K562 (cell line): ENCODE measurements around the gene ATP6V0E2. TPM values are rescaled to one million over a fixed set of nuclear protein-coding genes. Genes with fewer than 3 reads are reported as not detected.

Source experiments
- ARID1B ChIP-seq: fragments of 450-650 bp; IDR thresholded peaks from 2 replicates; pipeline ENCODE4 v1.6.1; 2016; ENCODE audit warnings: antibody characterized with exemption, mild to moderate bottlenecking, inconsistent platforms
- DPF2 ChIP-seq: fragments of 450-650 bp; IDR thresholded peaks from 2 replicates; pipeline ENCODE4 v1.6.1; 2016
- FOS ChIP-seq: IDR thresholded peaks from 3 replicates; pipeline ENCODE4 v1.6.1; 2011; ENCODE audit not compliant: insufficient read length; ENCODE audit errors: extremely low read depth
- FOSL1 ChIP-seq: fragments of 200-800 bp; sonication (Bioruptor generic); conservative IDR thresholded peaks from 2 replicates; pipeline ENCODE4 v1.6.1; 2016; ENCODE audit warnings: missing genetic modification characterization, missing compliant biosample characterization
- JUN ChIP-seq, 2 experiments: sonication (generic) in 1 of 2; formaldehyde crosslinking in 1 of 2; IDR thresholded peaks; 2 replicates each; pipeline versions ENCODE4 v1.6.1 to v1.8.0; 2012 to 2022; ENCODE audit warnings: borderline replicate concordance in 2 of 2, mild to moderate bottlenecking in 2 of 2, improper control_type of control experiment in 1 of 2, low read depth in 1 of 2, low read length in 1 of 2, missing genetic modification reagents in 1 of 2
- KDM4B ChIP-seq, 2 experiments: fragments of 450-650 bp in 1 of 2; sonication (generic) in 1 of 2; IDR thresholded peaks; 2 replicates each; pipeline ENCODE4 v1.6.1; 2016 to 2017; ENCODE audit warnings: borderline replicate concordance in 2 of 2, antibody characterized with exemption in 1 of 2, low read depth in 1 of 2, mild to moderate bottlenecking in 1 of 2
- MEF2A ChIP-seq: IDR thresholded peaks from 2 replicates; pipeline ENCODE4 v1.6.1; 2011; ENCODE audit warnings: low read depth, mild to moderate bottlenecking, low read length, moderate library complexity; ENCODE audit not compliant: control insufficient read depth
- NFIC ChIP-seq: fragments of 450-650 bp; IDR thresholded peaks from 2 replicates; pipeline ENCODE4 v1.6.1; 2017; ENCODE audit warnings: mild to moderate bottlenecking, inconsistent platforms
- PHF20 ChIP-seq: fragments of 450-650 bp; IDR thresholded peaks from 2 replicates; pipeline ENCODE4 v1.6.1; 2018; ENCODE audit not compliant: partially characterized antibody
- U2AF2 ChIP-seq: fragments of 200-400 bp; formaldehyde crosslinking; optimal IDR thresholded peaks from 2 replicates; pipeline ENCODE3; 2017; ENCODE audit warnings: low read depth, mild to moderate bottlenecking, low read length
- ZBTB1 ChIP-seq: sonication (generic); formaldehyde crosslinking; IDR thresholded peaks from 2 replicates; pipeline ENCODE4 v1.8.1; 2023; ENCODE audit warnings: missing genetic modification reagents, low read depth, mild to moderate bottlenecking, borderline replicate concordance
- ZNF583 ChIP-seq: fragments of 250-450 bp; sonication (Bioruptor Pico); IDR thresholded peaks from 2 replicates; pipeline ENCODE4 v1.4.0; 2020
- polyA plus RNA-seq, 8 experiments: library from polyadenylated mRNA; depleted of rRNA in 4 of 8; stranded (reverse) in 5 of 8; unstranded in 3 of 8; fragments of >200 nt; fragmentation: Nextera tagmentation in 2 of 8; fragmentation: Illumina TruSeq in 1 of 8; extraction: Ambion mirVana in 2 of 8; extraction: Trizol in 1 of 8; gene quantifications; 2 replicates each; pipeline versions ENCODE4 v1.2.1 to v1.2.3, GENCODE V29; 2011 to 2014; ENCODE audit warnings: inconsistent platforms in 1 of 8, missing spikeins in 1 of 8
- total RNA-seq, 7 experiments: library from RNA; depleted of rRNA in 6 of 7; stranded (reverse); fragments of >200 nt in 6 of 7; fragmentation: Illumina TruSeq in 2 of 7; extraction: Trizol in 2 of 7; gene quantifications; 2 replicates each; pipeline versions ENCODE4 v1.2.1 to v1.2.3, GENCODE V29; 2011 to 2021; ENCODE audit warnings: low replicate concordance in 1 of 7
- TF ChIP-seq, protein P1 (sequence below), 2 experiments: fragments of 200-800 bp in 1 of 2; sonication (Bioruptor generic) in 1 of 2; sonication (generic) in 1 of 2; formaldehyde crosslinking in 1 of 2; IDR thresholded peaks in 1 of 2; conservative IDR thresholded peaks in 1 of 2; 2 replicates each; pipeline versions ENCODE4 v1.5.0 to v1.6.1; 2016 to 2020; ENCODE audit warnings: missing compliant biosample characterization in 1 of 2, missing genetic modification characterization in 1 of 2, missing genetic modification reagents in 1 of 2
- TF ChIP-seq, protein P2 (sequence below), 2 experiments: fragments of 450-650 bp in 1 of 2; sonication (generic) in 1 of 2; formaldehyde crosslinking in 1 of 2; IDR thresholded peaks in 1 of 2; conservative IDR thresholded peaks in 1 of 2; 2 replicates each; pipeline versions ENCODE4 v1.6.1 to v1.8.1; 2016 to 2023; ENCODE audit warnings: mild to moderate bottlenecking in 2 of 2, moderate library complexity in 2 of 2, inconsistent platforms in 1 of 2, missing genetic modification reagents in 1 of 2
- TF ChIP-seq, protein P3 (sequence below), 2 experiments: fragments of 450-650 bp; IDR thresholded peaks; 2 replicates each; pipeline ENCODE4 v1.6.1; 2016
- TF ChIP-seq, protein P4 (sequence below): sonication (generic); formaldehyde crosslinking; IDR thresholded peaks from 2 replicates; pipeline ENCODE4 v1.8.1; 2023; ENCODE audit warnings: missing genetic modification reagents, mild to moderate bottlenecking, borderline replicate concordance

Gene ATP6V0E2
- total and polyA plus RNA-seq, 9 of the 15 experiments (the other 6 are each of a cell fraction or from before 2014, with no cell fraction given) = 0.55 to 18.5 (median 10.9) TPM

DNA sequence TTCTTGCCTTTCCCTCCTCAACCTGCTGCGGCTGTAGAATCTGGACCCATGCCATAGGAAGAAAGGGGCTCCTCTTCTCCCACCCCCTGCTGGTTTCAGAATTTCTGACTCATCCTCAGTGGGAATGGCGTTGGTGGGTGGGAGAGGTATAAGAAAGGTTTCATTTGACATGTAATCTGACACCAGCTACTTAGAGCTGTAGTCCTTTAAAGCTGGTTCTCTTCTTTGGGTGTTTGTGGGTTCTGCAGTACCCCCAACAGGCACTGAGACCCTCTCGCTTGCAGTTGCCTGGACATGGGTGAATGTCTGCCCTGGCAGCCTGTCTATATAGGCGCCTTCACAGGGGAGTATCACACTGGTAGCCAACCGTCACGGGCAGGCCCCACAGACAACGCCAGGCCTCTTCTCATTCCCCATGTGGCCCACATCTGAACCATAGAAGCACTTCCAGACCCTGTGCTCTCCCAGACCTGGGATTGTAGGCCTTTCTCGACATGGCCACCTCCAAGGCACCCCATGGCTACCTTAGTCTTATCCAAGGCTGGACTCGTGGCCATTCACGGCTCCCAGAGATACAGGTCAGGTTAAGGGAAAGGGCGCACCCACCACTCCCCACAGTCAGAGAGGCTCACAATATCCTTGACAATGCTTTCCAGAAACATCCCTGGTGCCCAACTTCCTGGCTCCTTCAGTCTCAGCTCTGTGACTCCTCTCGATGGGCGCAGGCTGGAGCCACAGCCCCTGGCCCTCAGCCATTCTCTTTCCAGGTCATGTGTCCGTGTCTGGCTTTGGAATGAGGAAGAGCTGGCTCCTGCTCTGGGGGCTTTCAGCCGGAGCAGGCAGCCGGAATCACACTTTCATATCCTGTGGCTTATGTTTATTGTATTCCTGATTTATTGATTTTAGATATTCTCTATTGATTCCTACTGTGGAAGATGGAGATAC lies 18.1 kb upstream of the ATP6V0E2 start (continued):
- TF ChIP-seq, protein P1, sequence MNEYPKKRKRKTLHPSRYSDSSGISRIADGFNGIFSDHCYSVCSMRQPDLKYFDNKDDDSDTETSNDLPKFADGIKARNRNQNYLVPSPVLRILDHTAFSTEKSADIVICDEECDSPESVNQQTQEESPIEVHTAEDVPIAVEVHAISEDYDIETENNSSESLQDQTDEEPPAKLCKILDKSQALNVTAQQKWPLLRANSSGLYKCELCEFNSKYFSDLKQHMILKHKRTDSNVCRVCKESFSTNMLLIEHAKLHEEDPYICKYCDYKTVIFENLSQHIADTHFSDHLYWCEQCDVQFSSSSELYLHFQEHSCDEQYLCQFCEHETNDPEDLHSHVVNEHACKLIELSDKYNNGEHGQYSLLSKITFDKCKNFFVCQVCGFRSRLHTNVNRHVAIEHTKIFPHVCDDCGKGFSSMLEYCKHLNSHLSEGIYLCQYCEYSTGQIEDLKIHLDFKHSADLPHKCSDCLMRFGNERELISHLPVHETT (CRISPR knock-in tag; conservative IDR thresholded peaks at IDR 0.05 in 1 of 2, IDR thresholded peaks at IDR 0.05 in 1 of 2) = no peak
- TF ChIP-seq, protein P2, sequence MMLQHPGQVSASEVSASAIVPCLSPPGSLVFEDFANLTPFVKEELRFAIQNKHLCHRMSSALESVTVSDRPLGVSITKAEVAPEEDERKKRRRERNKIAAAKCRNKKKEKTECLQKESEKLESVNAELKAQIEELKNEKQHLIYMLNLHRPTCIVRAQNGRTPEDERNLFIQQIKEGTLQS (IDR thresholded peaks at IDR 0.05) = peak; percentile 80
- TF ChIP-seq, protein P2 (CRISPR knock-in tag; conservative IDR thresholded peaks at IDR 0.05) = no peak
- TF ChIP-seq JUN (IDR thresholded peaks at IDR 0.05; ENCODE audit: borderline replicate concordance, low read depth, low read length) (peak; percentile 16; the same call in 1 of the 2 replicates), JUN (CRISPR knock-in tag; IDR thresholded peaks at IDR 0.05; ENCODE audit: borderline replicate concordance) (no peak), KDM4B (IDR thresholded peaks at IDR 0.05; ENCODE audit: borderline replicate concordance in 2 of 2, low read depth in 1 of 2) (no peak), PHF20 (no peak), FOSL1 (peak; percentile 66; the same call in 1 of the 2 replicates), U2AF2 (no peak), FOS (peak; percentile 3), ZNF583 (CRISPR knock-in tag) (no peak), ZBTB1 (CRISPR knock-in tag) (peak; percentile 41; the same call in 1 of the 2 replicates), MEF2A (no peak), DPF2 (peak; percentile 68), ARID1B (peak; percentile 36; the same call in 1 of the 2 replicates), NFIC (peak; percentile 78)
- TF ChIP-seq, protein P3, sequence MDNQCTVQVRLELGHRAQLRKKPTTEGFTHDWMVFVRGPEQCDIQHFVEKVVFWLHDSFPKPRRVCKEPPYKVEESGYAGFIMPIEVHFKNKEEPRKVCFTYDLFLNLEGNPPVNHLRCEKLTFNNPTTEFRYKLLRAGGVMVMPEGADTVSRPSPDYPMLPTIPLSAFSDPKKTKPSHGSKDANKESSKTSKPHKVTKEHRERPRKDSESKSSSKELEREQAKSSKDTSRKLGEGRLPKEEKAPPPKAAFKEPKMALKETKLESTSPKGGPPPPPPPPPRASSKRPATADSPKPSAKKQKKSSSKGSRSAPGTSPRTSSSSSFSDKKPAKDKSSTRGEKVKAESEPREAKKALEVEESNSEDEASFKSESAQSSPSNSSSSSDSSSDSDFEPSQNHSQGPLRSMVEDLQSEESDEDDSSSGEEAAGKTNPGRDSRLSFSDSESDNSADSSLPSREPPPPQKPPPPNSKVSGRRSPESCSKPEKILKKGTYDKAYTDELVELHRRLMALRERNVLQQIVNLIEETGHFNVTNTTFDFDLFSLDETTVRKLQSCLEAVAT (IDR thresholded peaks at IDR 0.05) = no peak
- TF ChIP-seq, protein P4, sequence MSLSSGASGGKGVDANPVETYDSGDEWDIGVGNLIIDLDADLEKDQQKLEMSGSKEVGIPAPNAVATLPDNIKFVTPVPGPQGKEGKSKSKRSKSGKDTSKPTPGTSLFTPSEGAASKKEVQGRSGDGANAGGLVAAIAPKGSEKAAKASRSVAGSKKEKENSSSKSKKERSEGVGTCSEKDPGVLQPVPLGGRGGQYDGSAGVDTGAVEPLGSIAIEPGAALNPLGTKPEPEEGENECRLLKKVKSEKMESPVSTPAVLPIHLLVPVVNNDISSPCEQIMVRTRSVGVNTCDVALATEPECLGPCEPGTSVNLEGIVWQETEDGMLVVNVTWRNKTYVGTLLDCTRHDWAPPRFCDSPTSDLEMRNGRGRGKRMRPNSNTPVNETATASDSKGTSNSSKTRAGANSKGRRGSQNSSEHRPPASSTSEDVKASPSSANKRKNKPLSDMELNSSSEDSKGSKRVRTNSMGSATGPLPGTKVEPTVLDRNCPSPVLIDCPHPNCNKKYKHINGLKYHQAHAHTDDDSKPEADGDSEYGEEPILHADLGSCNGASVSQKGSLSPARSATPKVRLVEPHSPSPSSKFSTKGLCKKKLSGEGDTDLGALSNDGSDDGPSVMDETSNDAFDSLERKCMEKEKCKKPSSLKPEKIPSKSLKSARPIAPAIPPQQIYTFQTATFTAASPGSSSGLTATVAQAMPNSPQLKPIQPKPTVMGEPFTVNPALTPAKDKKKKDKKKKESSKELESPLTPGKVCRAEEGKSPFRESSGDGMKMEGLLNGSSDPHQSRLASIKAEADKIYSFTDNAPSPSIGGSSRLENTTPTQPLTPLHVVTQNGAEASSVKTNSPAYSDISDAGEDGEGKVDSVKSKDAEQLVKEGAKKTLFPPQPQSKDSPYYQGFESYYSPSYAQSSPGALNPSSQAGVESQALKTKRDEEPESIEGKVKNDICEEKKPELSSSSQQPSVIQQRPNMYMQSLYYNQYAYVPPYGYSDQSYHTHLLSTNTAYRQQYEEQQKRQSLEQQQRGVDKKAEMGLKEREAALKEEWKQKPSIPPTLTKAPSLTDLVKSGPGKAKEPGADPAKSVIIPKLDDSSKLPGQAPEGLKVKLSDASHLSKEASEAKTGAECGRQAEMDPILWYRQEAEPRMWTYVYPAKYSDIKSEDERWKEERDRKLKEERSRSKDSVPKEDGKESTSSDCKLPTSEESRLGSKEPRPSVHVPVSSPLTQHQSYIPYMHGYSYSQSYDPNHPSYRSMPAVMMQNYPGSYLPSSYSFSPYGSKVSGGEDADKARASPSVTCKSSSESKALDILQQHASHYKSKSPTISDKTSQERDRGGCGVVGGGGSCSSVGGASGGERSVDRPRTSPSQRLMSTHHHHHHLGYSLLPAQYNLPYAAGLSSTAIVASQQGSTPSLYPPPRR (CRISPR knock-in tag) = no peak
